Measurements from ENCODE around the gene CRYZL1. TPM values are rescaled to one million over a fixed set of nuclear protein-coding genes. Genes with fewer than 3 reads are reported as not detected.
"Not testable (repeated sequence)": the region's sequence is repeated elsewhere in the genome, so short reads cannot be mapped to it uniquely, and the experiment has no call there.

Gene CRYZL1
- 22.3 and 27.8 TPM in 2 replicates for total RNA-seq

- peak; percentile 97 for DNase-seq (ENCODE audit: extremely low read depth, low read depth, low spot score)
These were observed at the start of gene CRYZL1 for GRCh38 chr21:33641352-33642026. TSS of gene CRYZL1 (minus strand) at chr21:33641741. CDS start at chr21:33631551, 10,190 bp downstream.

- no peak for DNase-seq (ENCODE audit: extremely low read depth, low read depth, low spot score)
These were observed 49.3 kb upstream of the CRYZL1 start for GRCh38 chr21:33690874-33691273.

- no peak for DNase-seq (ENCODE audit: extremely low read depth, low read depth, low spot score)
These were observed 46.8 kb upstream of the CRYZL1 start for GRCh38 chr21:33688353-33688752.

- no peak for DNase-seq (ENCODE audit: extremely low read depth, low read depth, low spot score)
These were observed 46.1 kb upstream of the CRYZL1 start for GRCh38 chr21:33687634-33688033.

- DNase-seq (ENCODE audit: extremely low read depth, low read depth, low spot score) = no peak
These were observed 44.8 kb upstream of the CRYZL1 start for GRCh38 chr21:33686386-33686785.

GRCh38 chr21:33685613-33686197 is 44.2 kb upstream of the CRYZL1 start:
- peak; percentile 52 for DNase-seq (ENCODE audit: extremely low read depth, low read depth, low spot score)

- peak; percentile 20 for DNase-seq (ENCODE audit: extremely low read depth, low read depth, low spot score)
These were observed 43.5 kb upstream of the CRYZL1 start for GRCh38 chr21:33684923-33685560.

- no peak for DNase-seq (ENCODE audit: extremely low read depth, low read depth, low spot score)
These were observed 42.5 kb upstream of the CRYZL1 start for GRCh38 chr21:33684068-33684467.

- peak; percentile 78 for DNase-seq (ENCODE audit: extremely low read depth, low read depth, low spot score)
These were observed 41.6 kb upstream of the CRYZL1 start for GRCh38 chr21:33682992-33683627.

- DNase-seq (ENCODE audit: extremely low read depth, low read depth, low spot score) = no peak
These were observed 39.3 kb upstream of the CRYZL1 start for GRCh38 chr21:33680870-33681269.

- DNase-seq (ENCODE audit: extremely low read depth, low read depth, low spot score) = no peak
These were observed 35.9 kb upstream of the CRYZL1 start for GRCh38 chr21:33677450-33677849.

GRCh38 chr21:33676666-33677065 is 35.1 kb upstream of the CRYZL1 start:
- not testable (repeated sequence) for DNase-seq (ENCODE audit: extremely low read depth, low read depth, low spot score)

GRCh38 chr21:33674226-33674625 is 32.7 kb upstream of the CRYZL1 start:
- DNase-seq (ENCODE audit: extremely low read depth, low read depth, low spot score) = no peak

- DNase-seq (ENCODE audit: extremely low read depth, low read depth, low spot score) = no peak
These were observed 31.9 kb upstream of the CRYZL1 start for GRCh38 chr21:33673473-33673872.

GRCh38 chr21:33670076-33670978 is 28.8 kb upstream of the CRYZL1 start:
- DNase-seq (ENCODE audit: extremely low read depth, low read depth, low spot score) = no peak

- no peak for DNase-seq (ENCODE audit: extremely low read depth, low read depth, low spot score)
These were observed 27.1 kb upstream of the CRYZL1 start for GRCh38 chr21:33668620-33669019.

- no peak for DNase-seq (ENCODE audit: extremely low read depth, low read depth, low spot score)
These were observed 26.6 kb upstream of the CRYZL1 start for GRCh38 chr21:33668180-33668579.

- no peak for DNase-seq (ENCODE audit: extremely low read depth, low read depth, low spot score)
These were observed 26.1 kb upstream of the CRYZL1 start for GRCh38 chr21:33667636-33668035.

- no peak for DNase-seq (ENCODE audit: extremely low read depth, low read depth, low spot score)
These were observed 24.6 kb upstream of the CRYZL1 start for GRCh38 chr21:33666153-33666552.

GRCh38 chr21:33664135-33664534 is 22.6 kb upstream of the CRYZL1 start:
- no peak for DNase-seq (ENCODE audit: extremely low read depth, low read depth, low spot score)

GRCh38 chr21:33663241-33663640 is 21.7 kb upstream of the CRYZL1 start:
- DNase-seq (ENCODE audit: extremely low read depth, low read depth, low spot score) = no peak
